Daoy (cell line): ENCODE data around the gene NOL4L. TPM values are rescaled to one million over a fixed set of nuclear protein-coding genes. Genes with fewer than 3 reads are reported as not detected.
"Not testable (repeated sequence)": the region's sequence is repeated elsewhere in the genome, so short reads cannot be mapped to it uniquely, and the experiment has no call there.

Experiments
- DNase-seq: peaks from one replicate; pipeline ENCODE4 v3.0.0-alpha.2; 2015; ENCODE audit warnings: low read depth
- total RNA-seq: library from RNA; depleted of rRNA; stranded (reverse); fragments of >200 nt; shearing (Covaris generic); gene quantifications from 2 replicates; pipeline ENCODE4 v1.2.3, GENCODE V29; 2014

Gene NOL4L
- total RNA-seq, 1 experiment from 2014 or later: 11.3 TPM

DNA sequence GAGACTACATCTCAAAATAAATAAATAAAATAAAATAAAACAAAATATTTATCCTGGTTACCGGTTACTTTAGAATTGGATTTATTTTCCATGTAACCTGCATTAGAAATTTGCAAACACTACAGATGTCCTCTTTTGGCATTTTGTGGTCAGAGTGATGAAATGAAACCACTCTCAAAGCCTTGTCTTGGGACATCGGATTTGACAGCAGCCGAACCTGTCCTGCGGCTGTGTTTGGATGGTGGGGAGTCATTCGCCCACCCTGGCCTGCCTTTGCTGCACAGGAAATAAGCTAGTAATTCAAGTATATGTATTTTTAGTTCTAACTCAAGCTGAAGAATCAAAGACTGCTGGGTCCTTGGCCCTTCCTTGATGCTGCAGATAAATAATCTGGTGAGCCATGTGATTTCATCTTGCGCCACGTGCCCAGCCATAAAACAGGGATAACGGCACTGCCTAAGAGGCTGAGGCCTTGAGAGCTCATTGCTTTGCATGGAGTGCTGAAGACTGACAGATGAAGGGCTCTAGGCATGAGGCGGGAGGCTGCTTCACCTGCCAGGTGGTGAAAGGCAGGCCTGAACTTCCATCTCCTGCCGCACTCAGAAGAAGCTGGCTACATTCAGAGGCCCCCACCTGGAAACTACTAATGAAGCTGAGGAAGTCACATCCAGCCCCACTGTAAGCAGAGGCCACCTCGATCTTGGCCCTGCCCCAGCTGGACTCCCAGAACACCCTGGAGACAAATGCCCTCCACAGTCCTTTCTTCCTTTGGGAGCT lies 76.9 kb downstream of the NOL4L start:
- DNase-seq: no peak

DNA sequence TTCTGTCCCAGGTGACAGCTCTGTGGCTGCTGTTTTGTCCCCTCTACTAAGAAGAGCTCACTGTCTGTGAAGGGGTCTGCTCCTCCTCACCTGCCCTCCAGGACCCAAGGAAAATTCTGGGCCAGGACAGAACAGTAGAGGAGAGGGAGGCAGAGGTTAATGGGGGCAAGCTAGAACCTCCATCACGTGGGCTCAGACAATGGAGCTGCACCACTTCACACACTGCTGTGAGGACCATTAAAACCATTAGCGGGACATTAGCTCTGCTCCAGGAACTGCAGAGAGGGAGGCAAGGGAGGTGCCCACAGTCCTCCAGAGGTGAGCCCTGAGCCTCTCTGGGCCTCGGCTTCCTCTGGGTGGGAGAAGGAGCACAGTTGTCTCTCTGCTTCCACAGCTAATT lies 78.4 kb downstream of the NOL4L start:
- DNase-seq: no peak

DNA sequence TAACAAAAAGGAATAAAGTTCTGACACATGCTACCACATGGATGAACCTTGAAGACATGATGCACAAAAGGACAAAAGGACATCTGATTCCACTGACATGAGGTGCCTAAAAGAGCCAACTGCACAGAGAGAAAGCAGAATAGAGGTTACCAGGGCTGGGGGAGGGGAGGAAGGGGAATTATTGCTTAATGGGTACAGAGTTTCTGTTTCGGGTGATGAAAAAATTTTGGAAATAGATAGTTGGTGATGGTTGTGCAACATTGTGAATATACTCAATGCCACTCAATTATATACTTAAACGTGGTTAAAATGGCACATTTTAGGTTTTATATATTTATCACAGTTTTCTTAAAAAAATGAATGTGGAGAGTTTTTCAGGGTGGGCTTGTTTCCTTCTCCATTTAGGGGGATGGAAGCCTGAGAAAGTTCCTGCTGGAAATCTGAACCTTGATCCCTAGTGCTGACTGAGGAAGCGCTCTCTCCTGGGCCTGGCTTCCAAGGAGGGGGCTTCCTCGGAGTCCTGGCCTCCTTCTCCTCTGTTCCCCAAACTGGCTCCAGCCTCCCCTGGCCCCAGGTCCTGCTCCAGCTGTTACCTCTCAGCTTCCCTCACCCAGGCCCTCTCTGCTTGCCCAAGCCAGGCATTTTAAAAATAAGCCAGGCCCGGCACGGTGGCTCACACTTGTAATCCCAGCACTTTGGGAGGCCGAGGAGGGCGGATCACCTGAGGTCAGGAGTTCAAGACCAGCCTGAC lies 79.2 kb downstream of the NOL4L start:
- no peak for DNase-seq

DNA sequence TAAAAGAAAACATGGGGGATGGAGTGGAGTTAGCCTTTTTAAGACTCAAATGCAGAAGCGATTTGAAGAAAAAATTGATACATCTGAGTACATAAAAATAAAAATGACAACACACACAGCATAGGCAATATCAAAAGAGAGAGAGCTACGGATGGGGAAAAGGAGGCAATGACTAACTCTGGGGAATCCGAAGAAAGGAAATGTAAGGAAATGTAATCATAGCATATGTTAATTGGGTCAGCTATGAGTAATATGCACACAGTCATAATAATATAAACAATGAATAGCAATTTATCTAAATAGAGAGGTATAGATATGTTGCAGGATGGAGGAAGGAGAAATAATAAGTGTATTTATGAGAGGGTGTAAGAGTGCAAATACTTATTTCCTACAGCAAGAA lies 83.4 kb downstream of the NOL4L start:
- peak; percentile 29 for DNase-seq

DNA sequence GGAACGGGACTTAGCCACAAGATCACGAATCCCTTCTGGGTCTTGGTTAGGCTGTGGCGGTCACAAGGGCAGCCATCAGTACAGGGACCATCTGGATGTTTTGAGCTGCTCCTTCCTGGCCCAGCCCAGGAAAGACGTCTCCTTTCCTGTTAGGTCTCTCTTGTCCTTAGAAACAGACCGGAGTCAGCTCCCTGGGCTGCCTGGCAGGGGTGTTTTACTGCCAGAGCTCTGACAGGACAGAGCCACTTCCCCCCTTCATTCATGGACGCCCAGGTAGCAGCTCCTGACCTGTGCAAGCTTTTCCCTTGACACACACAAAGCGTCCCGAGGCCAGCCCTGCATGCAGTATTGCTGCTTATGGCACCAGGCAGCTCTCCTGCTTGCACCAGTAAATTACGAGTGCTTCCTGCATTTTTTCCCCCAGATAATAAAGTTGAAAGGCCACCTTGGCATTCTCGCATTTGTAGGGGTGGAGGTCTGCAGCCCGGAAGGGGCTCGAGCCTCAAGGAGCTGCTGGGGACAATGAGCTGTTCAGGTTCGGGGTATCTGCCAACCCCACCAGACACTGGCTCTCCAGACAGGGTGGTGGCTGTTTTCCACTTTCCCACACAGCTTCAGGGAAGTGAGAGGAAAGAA lies 87.4 kb downstream of the NOL4L start:
- no peak for DNase-seq

DNA sequence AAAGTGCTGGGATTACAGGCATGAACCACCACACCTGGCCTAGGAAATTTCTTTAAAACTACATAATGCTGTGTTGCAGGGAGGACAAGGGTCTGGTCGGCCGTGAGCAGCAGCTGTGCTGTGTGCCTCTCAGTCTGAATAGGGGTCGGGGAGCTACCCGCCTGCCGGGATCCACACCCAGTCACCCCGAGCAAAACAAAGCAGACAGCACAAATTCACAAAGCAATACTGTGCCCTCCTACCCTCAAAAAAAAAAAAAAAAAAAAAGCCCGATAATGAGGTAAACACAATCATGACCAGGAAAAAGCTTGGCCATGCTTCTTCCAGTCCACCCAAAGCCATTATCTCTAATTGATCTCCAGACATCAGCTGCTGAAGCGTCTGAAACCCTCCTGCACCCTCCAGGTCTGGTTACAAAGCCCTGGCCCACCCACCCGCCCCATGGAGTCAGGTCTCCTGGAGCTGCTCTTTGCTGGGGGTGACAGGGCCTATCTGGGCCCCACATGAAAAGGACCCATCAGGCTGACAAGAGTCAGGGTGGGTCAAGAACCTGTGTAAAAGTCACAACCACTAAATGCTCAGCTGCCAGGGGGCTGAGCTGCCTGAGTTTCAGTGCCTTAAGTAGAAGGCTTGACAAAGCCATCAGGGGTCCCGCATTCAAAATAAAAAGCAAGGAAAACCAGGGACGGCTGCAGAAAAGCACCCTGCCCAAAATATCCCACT lies 88.2 kb downstream of the NOL4L start:
- DNase-seq: no peak

DNA sequence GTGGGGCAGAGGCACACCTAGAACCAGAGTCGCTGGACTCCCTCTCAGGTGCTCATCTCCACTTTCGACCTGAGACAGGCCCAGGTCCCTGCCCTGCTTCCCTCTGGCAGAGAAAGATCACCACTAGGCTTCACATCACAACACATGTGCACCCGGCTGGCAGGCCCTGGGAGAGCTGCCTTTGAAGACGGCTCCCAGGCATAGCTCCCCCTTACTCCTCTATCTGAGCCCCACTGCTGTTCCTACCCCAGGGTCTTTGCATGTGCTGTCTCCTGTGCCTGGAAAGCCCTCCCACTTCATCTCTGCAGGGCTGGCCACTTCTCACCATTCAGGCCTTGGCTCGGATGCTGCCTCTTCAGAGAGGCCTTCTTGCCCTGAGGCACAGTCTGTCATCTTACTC lies 89.2 kb downstream of the NOL4L start:
- no peak for DNase-seq

DNA sequence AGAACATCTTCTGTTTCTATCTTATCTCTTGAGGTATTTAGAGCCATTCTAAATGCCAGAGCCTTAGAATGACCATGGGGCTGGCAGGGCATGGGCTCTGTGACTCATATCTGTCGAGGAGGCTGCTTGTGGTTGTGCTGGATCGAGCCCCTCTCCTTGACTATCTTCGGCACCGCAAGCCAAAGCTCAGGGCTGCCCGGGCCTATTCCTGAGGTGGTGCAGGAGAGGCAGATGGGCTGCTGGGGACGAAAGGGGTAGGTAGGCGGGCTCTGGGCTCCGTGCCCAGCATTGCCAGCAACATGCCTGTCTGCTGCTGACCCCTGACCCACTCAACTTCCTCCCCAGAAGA lies 89.9 kb downstream of the NOL4L start:
- no peak for DNase-seq

DNA sequence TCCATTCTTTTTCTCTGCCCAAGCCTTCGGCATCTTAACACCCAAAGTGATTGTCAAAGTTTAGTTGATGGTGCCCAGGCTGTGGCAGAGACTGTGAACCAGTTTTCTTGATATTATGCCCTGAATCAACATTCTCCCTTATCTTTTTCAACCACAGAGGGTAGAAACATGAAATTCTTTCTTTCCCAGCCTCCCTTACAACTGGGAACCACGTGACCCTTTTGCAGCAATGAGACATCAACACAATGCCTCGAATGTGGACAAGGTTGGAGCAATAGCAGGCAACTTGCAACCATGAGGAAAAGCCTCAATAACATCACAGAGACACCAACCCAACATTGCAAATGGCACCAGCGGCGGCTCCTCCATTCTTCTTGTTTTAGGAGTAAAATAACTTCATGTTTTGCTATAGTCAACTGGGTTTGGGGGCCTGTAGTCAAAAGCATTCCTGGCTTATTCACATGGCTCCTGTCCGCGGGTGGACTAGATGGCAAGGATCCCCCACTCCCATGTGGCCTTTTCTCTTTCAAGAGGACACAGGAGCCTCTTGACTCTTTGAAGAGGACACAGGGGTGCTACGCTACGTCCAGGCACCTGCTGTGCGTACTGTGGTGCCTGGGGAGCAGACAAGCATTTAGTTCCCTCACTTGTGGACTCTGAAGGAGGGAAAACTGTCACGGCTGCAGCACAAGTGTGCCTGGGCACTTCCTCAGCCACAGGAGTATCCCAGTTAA lies 90.5 kb downstream of the NOL4L start:
- no peak for DNase-seq

DNA sequence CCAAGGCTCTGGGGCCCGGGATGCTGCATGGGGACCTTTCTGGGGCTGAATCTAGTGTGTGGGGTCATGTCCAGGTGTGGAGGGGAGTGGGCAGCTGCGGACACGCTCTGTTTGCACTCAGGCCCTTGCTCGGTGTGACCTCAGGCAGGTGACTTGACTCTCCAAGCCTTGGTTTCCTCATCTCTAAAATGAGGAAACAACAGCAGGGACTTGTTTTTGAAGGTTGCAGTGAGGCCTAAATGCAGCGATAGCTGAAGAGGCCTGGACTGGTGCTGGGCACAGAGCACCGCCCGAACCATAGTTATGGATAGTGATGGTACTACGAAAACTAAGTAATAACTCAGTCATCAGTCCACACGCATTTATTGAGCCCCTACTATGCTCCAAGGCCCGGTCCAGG lies 91.8 kb downstream of the NOL4L start:
- no peak for DNase-seq

DNA sequence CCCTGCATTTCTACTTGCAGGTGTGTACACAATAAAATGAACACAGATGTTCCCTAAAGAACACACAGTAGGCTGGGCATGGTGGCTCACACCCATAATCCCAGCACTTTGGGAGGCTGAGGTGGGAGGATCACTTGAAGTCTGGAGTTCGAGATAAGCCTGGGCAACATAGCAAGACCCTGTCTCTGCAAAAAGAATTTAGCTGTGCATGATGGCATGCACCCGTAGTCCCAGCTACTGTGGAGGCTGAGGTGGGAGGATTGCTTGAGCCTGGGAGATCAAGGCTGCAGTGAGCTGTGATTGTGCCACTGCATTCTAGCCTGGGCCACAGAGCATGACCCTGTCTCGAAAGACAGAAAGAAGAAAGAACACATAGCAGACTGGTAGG lies 93.4 kb downstream of the NOL4L start:
- DNase-seq: not testable (repeated sequence)

DNA sequence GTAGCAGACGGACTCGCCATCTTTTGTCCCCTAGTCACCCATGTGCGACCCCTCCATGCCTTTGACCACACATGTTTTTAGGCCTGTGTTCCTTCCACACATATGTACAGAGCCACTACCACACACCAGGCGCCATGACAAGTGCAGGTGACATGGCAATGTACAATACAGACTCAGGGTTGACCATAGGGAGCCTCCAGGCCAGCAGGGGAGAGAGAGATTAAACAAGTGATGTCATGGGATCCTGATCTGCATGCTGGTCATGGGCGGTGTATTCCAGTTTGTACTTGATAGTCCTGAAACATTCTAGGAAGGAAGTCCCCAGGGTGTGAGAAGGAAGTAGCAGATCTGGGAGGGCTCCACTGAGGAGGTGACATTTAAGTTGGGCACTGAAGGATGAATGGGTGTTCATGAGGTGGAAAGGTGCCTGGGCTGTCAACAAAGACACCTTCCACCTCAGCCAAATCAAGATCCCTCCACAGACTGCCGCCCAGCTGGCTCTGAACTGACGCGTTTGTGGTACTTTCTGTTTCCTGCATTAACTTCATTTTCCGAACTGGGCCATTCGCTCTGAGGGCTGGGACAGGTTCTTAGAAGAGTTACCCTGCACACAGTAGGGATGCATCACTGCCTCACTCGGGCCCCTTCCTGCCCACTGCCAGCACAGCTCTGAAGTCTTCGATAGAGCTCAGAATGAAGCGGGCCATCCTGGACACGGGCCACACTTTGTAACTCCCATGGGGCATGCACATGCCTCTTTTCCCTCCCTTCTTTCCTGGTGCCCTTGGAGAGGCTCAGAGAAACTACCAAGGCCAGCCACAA lies 94.0 kb downstream of the NOL4L start:
- DNase-seq: no peak

DNA sequence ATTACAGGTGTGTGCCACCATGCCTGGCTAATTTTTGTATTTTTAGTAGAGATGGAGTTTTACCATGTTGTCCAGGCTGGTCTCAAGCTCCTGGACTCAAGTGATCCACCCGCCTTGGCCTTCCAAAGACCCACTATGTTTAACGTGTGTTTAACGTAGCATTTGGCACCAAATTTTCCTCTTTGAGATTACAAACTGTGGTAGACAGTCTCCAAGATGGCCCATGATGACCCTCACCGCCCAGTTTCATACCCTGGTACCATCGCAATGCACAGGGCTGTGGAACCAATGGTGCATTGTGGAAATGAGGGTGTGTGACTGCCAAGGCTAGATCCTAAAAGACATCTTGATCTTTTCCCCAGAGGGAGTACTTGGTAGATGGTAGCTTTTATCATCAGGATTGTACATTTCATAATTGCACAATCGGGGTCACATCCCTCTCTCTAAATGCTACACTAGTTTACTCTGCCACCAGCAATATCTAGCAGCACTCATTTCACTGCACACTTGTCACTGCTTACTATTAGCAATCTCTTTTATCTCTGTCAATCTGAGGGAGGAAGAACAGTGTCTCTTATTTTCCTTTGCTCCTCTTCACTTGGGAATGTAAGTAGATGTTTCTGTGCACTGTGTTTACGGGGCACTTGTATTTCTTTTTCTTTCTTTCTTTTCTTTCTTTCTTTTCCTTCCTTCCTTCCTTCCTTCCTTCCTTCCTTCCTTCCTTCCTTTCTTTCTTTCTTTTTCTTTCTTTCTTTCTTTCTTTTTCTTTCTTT lies 96.9 kb downstream of the NOL4L start:
- no peak for DNase-seq

DNA sequence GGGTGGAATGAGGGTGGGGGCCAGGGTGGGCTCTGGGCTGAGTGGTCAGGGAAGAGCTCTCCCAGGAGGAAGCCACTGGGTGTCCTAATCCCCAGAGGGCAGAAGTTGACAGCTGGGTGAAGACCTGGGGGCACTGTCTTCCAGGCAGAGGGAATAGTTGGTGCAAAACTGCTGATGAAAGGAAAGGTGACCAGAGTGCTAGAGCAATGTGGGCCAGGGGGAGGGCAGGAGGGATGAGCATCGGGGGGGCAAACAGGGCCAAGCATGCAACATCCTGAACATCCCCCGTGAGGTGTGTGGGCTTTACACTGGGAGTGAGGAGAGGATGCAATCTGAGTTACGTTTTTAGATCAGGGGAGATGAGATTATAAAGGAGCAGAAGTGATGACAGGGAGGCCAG lies 97.8 kb downstream of the NOL4L start:
- no peak for DNase-seq

DNA sequence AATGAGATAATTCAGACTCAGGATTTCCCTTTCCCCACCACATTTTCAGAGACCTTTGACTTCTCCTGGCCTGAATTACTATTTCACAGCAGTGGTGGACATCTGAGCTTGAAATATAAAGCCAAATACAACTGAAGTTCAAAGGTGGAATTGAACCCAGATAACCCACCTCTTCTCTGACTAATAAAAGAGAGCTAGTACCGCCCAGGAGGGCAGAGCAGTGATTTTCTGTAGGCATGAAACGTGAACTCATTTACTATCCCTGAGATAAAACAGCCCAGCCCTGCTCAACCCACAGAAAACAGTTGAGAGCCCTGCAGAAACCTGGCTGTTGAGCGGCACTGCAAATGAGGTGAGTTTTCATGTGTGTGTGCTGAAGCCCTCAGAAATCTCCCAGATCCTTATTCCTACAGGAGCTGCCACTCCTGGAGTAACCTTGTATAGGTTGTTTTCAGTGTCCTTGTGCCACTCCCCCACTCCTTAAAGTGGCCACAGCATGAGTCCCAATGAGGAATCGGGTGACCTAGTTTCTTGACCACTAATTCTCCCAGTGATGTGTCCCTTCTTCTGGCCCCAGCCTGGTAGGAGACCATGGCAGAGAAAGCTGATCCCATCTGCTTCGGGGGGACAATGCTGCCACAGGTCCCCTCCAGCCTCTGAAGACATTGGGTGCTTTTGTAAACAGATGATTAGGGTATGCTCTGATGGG lies 99.2 kb downstream of the NOL4L start:
- DNase-seq: no peak

DNA sequence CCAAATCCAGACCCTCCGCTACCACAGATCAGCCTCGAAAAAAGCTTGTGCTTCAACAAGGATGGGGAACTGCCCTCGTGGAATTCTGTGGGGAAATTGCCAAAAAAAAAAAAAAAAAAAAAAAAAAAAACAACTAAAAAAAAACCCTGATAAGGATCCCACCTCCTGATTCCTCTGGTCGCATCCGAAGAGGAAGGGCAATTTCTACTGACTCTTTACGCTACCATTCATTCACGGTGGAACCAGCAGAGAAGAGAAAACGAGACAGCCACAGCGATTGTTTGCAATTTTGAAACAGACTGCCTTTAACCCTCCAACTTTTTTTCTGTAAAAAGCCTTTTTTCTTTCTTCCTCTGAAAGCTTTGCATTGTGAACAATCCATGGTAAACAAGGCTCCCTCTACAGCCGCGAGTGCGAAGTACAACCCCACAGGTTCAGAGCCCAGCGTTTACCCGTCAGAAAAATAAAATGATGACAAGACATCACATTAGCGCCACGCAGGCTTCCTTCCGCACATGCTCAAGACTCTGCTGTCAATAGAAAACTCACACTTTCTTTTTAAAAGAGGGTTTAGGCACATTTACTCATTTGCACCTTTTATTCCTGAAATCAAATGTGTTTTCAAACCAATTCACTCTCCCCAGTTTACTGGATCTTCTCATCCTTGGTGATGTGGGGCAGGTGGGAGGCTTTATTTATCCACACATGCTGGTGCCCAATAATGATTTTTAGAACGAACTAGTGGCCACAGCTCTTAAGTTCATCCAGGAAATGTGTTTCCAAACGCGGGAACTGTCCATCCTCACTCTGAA lies 100.0 kb downstream of the NOL4L start:
- DNase-seq: peak; percentile 72

DNA sequence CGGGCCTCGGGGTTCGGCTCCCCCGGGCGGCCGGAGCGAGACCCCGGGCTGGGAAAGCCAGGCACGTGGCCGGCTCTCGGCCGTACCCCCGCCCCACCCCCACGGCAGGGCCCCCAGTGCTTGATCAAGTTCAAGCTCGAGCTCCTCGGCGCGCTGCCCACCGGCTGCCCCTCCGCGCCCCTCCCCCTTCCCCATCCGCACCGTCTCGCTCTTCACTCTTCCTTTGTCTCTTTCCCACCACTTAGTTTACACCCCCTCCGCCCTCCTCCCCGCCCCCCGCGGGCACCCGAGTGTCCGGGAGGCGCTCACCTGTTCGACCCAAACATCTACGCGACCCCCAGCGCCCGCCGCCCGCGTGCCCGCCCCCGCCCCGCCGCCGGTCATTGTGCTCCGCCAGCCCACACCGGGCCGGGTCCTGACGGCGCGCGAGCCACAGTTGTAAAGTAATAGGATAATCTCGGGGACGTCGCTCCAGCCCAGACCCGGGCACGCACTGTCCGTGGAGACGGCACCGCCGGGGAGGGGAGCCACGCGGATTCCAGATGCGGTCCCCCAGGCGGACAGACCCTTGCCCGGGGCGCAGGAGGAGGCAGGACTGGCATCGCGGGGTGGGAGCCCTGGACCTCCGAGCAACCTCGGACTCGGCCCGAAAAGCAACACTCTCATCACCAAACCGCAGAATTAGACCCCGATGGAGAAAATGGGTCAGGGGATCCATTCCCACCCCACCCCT lies 100.7 kb downstream of the NOL4L start:
- DNase-seq: peak; percentile 41
